Karpas-422 (cell line): ENCODE data around the gene PARP11. TPM values are rescaled to one million over a fixed set of nuclear protein-coding genes. Genes with fewer than 3 reads are reported as not detected.

Experiments used
- DNase-seq: peaks from one replicate; pipeline ENCODE4 v3.0.0-alpha.2; 2015
- H2AFZ ChIP-seq: fragments of 200-600 bp; sonication (generic); 2 replicates; pipeline ENCODE4 v1.6.1; 2014; ENCODE audit warnings: antibody characterized with exemption, low read length, mixed read lengths
- H3K27ac ChIP-seq: fragments of 200-600 bp; sonication (generic); 2 replicates; pipeline ENCODE4 v1.5.1; 2014; ENCODE audit warnings: mild to moderate bottlenecking, low read length, moderate library complexity
- H3K27me3 ChIP-seq: fragments of 200-600 bp; sonication (generic); 2 replicates; pipeline ENCODE4 v1.6.1; 2014; ENCODE audit warnings: low read length, mixed read lengths
- H3K36me3 ChIP-seq: fragments of 200-600 bp; sonication (generic); 2 replicates; pipeline ENCODE4 v1.6.1; 2014; ENCODE audit warnings: low read length, mixed read lengths; ENCODE audit not compliant: insufficient read depth
- H3K4me1 ChIP-seq: fragments of 200-600 bp; sonication (generic); 2 replicates; pipeline ENCODE4 v1.6.1; 2014; ENCODE audit warnings: mild to moderate bottlenecking, low read length, mixed read lengths
- H3K4me2 ChIP-seq: fragments of 200-600 bp; sonication (generic); 2 replicates; pipeline ENCODE4 v1.6.1; 2014; ENCODE audit warnings: low read length, low read depth, mild to moderate bottlenecking; ENCODE audit not compliant: poor library complexity, severe bottlenecking
- H3K4me3 ChIP-seq: fragments of 200-600 bp; sonication (generic); 2 replicates; pipeline ENCODE4 v1.5.1; 2014; ENCODE audit warnings: mild to moderate bottlenecking, antibody characterized with exemption, low read length, mixed read lengths
- H3K79me2 ChIP-seq: fragments of 200-600 bp; sonication (generic); 2 replicates; pipeline ENCODE4 v1.6.1; 2014; ENCODE audit warnings: mild to moderate bottlenecking, low read length, mixed read lengths
- H3K9ac ChIP-seq: fragments of 200-600 bp; sonication (generic); 2 replicates; pipeline ENCODE4 v1.6.0; 2014; ENCODE audit warnings: low read length
- H3K9me2 ChIP-seq: fragments of 200-600 bp; sonication (generic), shearing (Covaris generic); replicated peaks from 2 replicates; pipeline ENCODE4 v1.6.0; 2014; ENCODE audit warnings: mild to moderate bottlenecking, low read length, moderate library complexity; ENCODE audit not compliant: insufficient read depth
- H3K9me3 ChIP-seq: fragments of 300-700, 200-600 bp; sonication (generic); 2 replicates; pipeline ENCODE4 v1.6.1; 2014; ENCODE audit warnings: low read length, mixed read lengths
- H4K20me1 ChIP-seq: fragments of 200-600 bp; sonication (generic); 2 replicates; pipeline ENCODE4 v1.6.1; 2014; ENCODE audit warnings: mild to moderate bottlenecking, antibody characterized with exemption, low read length, low read depth; ENCODE audit not compliant: insufficient read depth
- total RNA-seq: library from RNA; depleted of rRNA; stranded (reverse); fragments of >200 nt; shearing (Covaris generic); gene quantifications from 2 replicates; pipeline ENCODE4 v1.2.3, GENCODE V29; 2014; ENCODE audit warnings: low replicate concordance

Gene PARP11
- total RNA-seq, 1 experiment from 2014 or later: 10.2 TPM

DNA sequence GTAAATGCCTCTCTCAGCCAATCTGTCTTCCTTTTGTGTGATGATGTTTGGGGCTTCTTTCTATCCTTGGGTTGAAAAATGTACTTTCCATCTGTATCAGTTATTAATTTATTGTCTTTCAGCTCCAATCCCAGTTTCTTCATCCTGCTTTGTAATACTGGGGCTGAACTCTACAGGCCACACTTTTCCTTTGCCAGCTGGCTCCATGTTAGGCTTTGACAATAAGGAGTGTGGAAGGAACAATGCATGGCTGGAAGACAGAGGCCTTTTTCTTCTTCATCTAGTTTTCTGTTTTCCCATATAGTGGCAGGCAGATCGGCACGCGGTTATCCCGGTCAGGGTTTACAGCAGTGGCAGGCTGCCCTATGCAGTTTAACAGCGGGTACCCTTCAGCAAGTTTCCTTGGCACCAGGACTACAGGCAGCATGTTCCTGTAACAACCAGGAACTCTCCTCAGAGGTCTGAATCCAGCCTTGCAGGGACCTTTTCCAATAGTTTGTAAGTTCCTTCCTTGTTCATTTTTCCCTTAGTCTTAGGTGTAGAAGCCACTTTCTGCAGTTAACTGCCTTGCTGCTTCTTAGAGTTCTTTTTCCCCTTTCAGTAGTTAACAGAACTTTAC lies 81.8 kb downstream of the PARP11 start:
- Histone ChIP-seq H2AFZ (no peak overlapping the region), H3K9me2 (no peaks in the 10 kb centered on the region), H3K27me3 (no peaks in the 10 kb centered on the region), H3K9me3 (no peaks in the 10 kb centered on the region), H3K4me2 (no peak overlapping the region), H4K20me1 (no peaks in the 10 kb centered on the region), H3K79me2 (no peaks in the 10 kb centered on the region), H3K4me3 (no peak overlapping the region), H3K27ac (no peak overlapping the region), H3K36me3 (no peaks in the 10 kb centered on the region), H3K9ac (no peak overlapping the region), H3K4me1 (no peaks in the 10 kb centered on the region)
- DNase-seq: no peak

DNA sequence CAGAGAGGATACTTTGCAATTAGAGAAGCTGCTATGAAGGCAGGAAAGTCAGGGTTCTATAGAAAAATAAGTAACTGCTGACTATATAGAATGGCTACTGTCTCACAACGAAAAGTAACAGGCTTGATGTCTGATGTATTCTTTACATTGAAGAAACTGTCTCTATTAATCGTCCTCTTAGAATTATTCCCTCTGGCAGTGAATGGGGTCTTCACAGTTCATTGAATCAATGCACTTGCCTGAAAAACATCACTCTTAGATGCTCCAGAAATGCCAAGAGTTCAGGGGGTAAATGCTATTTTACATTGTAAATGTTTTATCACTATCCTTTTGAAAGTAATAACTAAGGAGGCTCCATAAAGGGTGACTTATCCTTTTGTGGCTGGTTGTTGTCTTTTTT lies 82.6 kb downstream of the PARP11 start:
- H3K9ac ChIP-seq: no peak overlapping the region
- no peak for DNase-seq
- H2AFZ ChIP-seq: no peak overlapping the region
- H3K9me2 ChIP-seq: no peaks in the 10 kb centered on the region
- H4K20me1 ChIP-seq: no peaks in the 10 kb centered on the region
- no peak overlapping the region for H3K4me2 ChIP-seq
- no peaks in the 10 kb centered on the region for H3K9me3 ChIP-seq
- H3K4me1 ChIP-seq: no peaks in the 10 kb centered on the region
- no peaks in the 10 kb centered on the region for H3K36me3 ChIP-seq
- H3K27ac ChIP-seq: no peak overlapping the region
- no peaks in the 10 kb centered on the region for H3K79me2 ChIP-seq
- H3K27me3 ChIP-seq: no peaks in the 10 kb centered on the region
- H3K4me3 ChIP-seq: no peak overlapping the region

DNA sequence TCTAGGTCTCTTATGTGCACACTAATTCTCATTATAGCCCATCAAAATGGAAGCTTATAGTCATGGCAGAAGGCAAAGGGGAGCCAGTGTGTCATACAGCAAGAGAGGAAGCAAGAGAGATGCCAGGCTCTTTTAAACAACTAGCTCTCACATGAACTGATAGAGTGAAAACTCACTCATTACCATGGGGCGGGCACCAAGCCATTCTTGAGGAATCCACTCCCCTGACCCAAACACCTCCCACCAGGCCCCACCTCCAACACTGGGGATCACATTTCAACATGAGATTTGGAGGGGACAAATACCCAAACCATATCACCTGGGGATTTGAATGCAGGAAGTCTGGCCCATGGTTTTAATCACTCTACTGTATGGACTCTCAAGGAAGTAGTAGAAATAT lies 83.4 kb downstream of the PARP11 start:
- no peak overlapping the region for H3K4me3 ChIP-seq
- H3K27me3 ChIP-seq: no peaks in the 10 kb centered on the region
- H4K20me1 ChIP-seq: no peaks in the 10 kb centered on the region
- H3K9me3 ChIP-seq: no peaks in the 10 kb centered on the region
- no peaks in the 10 kb centered on the region for H3K4me1 ChIP-seq
- H3K9me2 ChIP-seq: no peaks in the 10 kb centered on the region
- no peak overlapping the region for H3K9ac ChIP-seq
- H3K4me2 ChIP-seq: no peak overlapping the region
- no peak overlapping the region for H2AFZ ChIP-seq
- no peaks in the 10 kb centered on the region for H3K79me2 ChIP-seq
- no peak overlapping the region for H3K27ac ChIP-seq
- DNase-seq: no peak
- no peaks in the 10 kb centered on the region for H3K36me3 ChIP-seq

DNA sequence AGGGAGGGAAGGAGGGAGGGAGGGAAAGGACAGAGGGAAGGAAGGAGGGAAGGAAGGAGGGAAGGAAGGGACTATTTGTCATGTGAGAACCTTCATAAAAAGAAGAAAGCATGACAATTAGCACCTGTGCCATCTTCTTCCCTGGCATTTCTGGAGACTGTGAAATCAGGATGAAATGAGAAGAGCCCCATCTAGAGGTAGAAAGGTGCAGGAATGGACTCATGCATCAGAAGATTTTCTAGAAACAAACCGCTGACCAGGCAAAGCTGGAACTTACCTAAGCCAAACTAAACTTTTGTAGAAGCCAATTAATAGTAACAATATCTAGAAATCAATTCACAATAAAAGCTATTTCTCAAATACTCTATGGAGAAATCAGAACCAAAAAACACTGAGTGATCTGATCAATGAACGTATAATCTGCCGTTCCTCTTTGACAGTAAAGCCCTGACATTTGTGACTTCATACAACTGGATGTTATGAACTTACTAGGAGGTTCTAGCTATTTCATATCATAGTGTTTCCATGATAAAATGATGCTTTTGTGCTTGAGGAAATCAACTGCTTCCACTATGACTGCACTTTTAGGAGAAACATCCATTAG lies 95.9 kb downstream of the PARP11 start:
- Histone ChIP-seq H3K36me3 (no peaks in the 10 kb centered on the region), H3K27ac (no peak overlapping the region), H3K9me2 (no peaks in the 10 kb centered on the region), H3K9ac (no peak overlapping the region), H4K20me1 (no peaks in the 10 kb centered on the region), H3K4me2 (no peak overlapping the region), H3K4me3 (no peak overlapping the region), H3K79me2 (no peaks in the 10 kb centered on the region), H3K4me1 (no peaks in the 10 kb centered on the region), H3K9me3 (no peaks in the 10 kb centered on the region), H3K27me3 (no peaks in the 10 kb centered on the region), H2AFZ (no peak overlapping the region)
- peak; percentile 74 for DNase-seq

DNA sequence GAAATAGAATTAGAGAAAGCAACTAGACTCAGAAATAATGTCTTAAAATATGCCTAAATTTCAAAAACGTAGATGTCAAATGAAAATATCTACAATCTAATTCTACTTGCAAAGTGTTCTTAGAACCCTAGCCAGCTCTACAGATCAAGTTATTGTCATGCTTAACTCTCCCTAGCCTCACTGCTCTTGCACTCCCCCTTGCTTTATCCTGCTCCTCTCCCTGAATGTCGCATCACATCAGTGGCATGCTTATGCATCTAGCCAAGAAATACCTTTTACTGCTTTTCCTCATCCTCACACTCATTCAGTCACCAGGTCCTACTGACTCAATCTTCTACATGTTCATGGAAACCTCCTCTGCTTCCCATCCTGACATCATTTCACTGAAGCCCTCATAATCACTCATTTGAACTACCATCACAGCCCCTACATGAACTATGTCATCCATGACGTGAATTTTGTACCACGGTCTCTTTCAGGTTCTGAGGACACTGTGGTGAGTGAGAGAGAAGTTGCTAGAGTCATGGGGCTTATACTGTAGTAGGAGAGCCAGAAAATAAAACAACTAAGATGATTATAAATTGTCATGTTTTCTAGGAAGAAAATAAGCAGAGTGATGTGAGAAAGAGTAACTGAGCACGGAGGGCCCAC lies 97.7 kb downstream of the PARP11 start:
- no peak for DNase-seq
- no peak overlapping the region for H3K9ac ChIP-seq
- no peaks in the 10 kb centered on the region for H3K4me1 ChIP-seq
- H3K9me3 ChIP-seq: no peaks in the 10 kb centered on the region
- H3K27ac ChIP-seq: no peak overlapping the region
- H3K79me2 ChIP-seq: no peaks in the 10 kb centered on the region
- H2AFZ ChIP-seq: no peak overlapping the region
- H3K4me2 ChIP-seq: no peak overlapping the region
- H3K27me3 ChIP-seq: no peaks in the 10 kb centered on the region
- no peaks in the 10 kb centered on the region for H3K36me3 ChIP-seq
- no peaks in the 10 kb centered on the region for H4K20me1 ChIP-seq
- no peaks in the 10 kb centered on the region for H3K9me2 ChIP-seq
- no peak overlapping the region for H3K4me3 ChIP-seq

DNA sequence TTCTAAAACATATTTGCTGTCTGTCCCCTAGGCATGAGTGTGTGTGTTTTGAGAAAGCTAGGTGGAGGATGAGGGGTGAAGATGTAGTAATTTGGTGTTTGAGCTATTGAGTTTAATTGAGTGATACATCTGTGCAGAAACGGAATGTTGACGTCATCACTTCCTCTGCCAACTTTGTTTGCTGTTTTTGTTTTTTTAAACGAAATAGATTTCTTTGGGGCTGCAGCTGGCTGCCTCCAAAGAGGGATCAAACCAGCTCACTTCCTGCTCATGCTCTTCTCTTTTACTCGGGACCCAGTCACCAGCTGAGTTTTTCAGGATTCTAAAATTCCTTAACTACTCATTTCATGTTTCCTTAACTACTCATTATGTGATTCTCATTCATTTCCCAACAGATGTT lies 100.8 kb downstream of the PARP11 start:
- Histone ChIP-seq H3K27me3 (no peaks in the 10 kb centered on the region), H3K9ac (no peak overlapping the region), H3K27ac (no peak overlapping the region), H3K4me2 (no peak overlapping the region), H3K4me3 (no peak overlapping the region), H3K9me3 (no peaks in the 10 kb centered on the region), H4K20me1 (no peaks in the 10 kb centered on the region), H3K79me2 (no peaks in the 10 kb centered on the region), H3K4me1 (no peaks in the 10 kb centered on the region), H3K36me3 (no peaks in the 10 kb centered on the region), H2AFZ (no peak overlapping the region), H3K9me2 (no peaks in the 10 kb centered on the region)
- DNase-seq: no peak

DNA sequence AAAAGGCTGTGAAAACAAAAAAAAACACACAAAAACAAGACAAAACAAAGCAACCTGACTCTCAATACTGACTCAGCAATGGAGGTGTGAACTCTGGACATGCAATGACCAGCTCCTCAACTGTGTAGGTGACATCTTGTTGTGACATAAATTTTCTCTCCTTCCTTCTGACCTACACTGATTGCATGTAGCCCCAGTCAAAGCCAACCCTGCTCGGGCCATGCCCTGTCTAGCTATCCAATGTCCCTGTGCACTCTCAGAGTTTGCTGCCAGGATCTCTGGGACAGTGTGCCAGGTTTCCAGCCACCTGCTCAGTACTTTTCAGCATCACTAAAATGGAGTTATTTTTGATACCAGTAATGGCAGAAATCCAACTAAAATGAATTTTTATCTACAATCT lies 101.3 kb downstream of the PARP11 start:
- no peaks in the 10 kb centered on the region for H3K9me3 ChIP-seq
- no peaks in the 10 kb centered on the region for H4K20me1 ChIP-seq

DNA sequence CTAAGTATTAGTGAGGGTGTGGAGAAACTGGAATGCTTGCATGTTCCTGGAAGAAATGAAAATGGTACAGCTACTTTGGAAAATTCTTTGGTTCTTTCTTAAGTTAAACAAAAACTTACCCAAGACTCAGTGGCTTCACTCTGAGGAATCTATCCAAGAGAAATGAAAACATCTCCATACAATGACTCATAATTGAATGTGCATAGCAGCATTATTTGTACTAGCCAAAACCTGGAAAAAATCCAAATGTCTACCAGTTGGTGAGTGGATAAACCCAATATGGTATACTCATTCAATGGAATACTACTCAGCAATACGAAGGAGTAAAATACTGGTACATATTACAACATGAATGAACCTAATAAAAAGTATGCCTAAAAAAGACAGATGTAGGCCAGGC lies 102.3 kb downstream of the PARP11 start:
- no peaks in the 10 kb centered on the region for H3K9me2 ChIP-seq
- H3K27me3 ChIP-seq: no peaks in the 10 kb centered on the region
- H3K4me2 ChIP-seq: no peak overlapping the region
- H3K4me1 ChIP-seq: no peaks in the 10 kb centered on the region
- H3K79me2 ChIP-seq: no peaks in the 10 kb centered on the region
- no peak overlapping the region for H3K27ac ChIP-seq
- no peaks in the 10 kb centered on the region for H3K36me3 ChIP-seq
- no peak overlapping the region for H3K4me3 ChIP-seq
- no peaks in the 10 kb centered on the region for H3K9me3 ChIP-seq
- no peak overlapping the region for H2AFZ ChIP-seq
- H3K9ac ChIP-seq: no peak overlapping the region
- no peaks in the 10 kb centered on the region for H4K20me1 ChIP-seq
- DNase-seq: no peak

More for the DNA sequence above, 101.3 kb downstream of the PARP11 start:
- Histone ChIP-seq H3K27ac (no peak overlapping the region), H3K27me3 (no peaks in the 10 kb centered on the region), H3K9ac (no peak overlapping the region), H3K9me2 (no peaks in the 10 kb centered on the region), H3K79me2 (no peaks in the 10 kb centered on the region), H3K4me3 (no peak overlapping the region), H3K4me1 (no peaks in the 10 kb centered on the region), H3K36me3 (no peaks in the 10 kb centered on the region), H3K4me2 (no peak overlapping the region), H2AFZ (no peak overlapping the region)
- no peak for DNase-seq
